ENCODE data around the gene CLIC6.
"Not testable (repeated sequence)": the region's sequence is repeated elsewhere in the genome, so short reads cannot be mapped to it uniquely, and the experiment has no call there.

The CLIC6 gene

GRCh38 chr21:34653522-34653921, 15.3 kb upstream of the CLIC6 start:
- no peak for DNase-seq

GRCh38 chr21:34661848-34662247, 6.9 kb upstream of the CLIC6 start:
- DNase-seq: no peak

- no peak for DNase-seq
These were observed 1.0 kb upstream of the CLIC6 start for GRCh38 chr21:34667761-34668160.

GRCh38 chr21:34669149-34669879, 520 bp downstream of the CLIC6 start:
- no peak for DNase-seq

- DNase-seq: not testable (repeated sequence)
These were observed 1.1 kb downstream of the CLIC6 start for GRCh38 chr21:34669880-34670219.

- no peak for DNase-seq
These were observed 1.6 kb downstream of the CLIC6 start for GRCh38 chr21:34670220-34670961.

- DNase-seq: peak; percentile 32
These were observed 2.2 kb downstream of the CLIC6 start for GRCh38 chr21:34670962-34671348.

GRCh38 chr21:34671462-34671861, 2.7 kb downstream of the CLIC6 start:
- no peak for DNase-seq

GRCh38 chr21:34671891-34672290, 3.1 kb downstream of the CLIC6 start:
- no peak for DNase-seq

GRCh38 chr21:34673006-34673405, 4.2 kb downstream of the CLIC6 start:
- no peak for DNase-seq

- DNase-seq: no peak
These were observed 5.7 kb downstream of the CLIC6 start for GRCh38 chr21:34674468-34674867.

- no peak for DNase-seq
These were observed 7.1 kb downstream of the CLIC6 start for GRCh38 chr21:34675871-34676270.

- no peak for DNase-seq
These were observed 10.3 kb downstream of the CLIC6 start for GRCh38 chr21:34679051-34679450.

GRCh38 chr21:34684174-34684876, 15.5 kb downstream of the CLIC6 start:
- DNase-seq: no peak

GRCh38 chr21:34687065-34687464, 18.3 kb downstream of the CLIC6 start:
- DNase-seq: no peak

GRCh38 chr21:34687745-34688144, 19.0 kb downstream of the CLIC6 start:
- no peak for DNase-seq

- DNase-seq: no peak
These were observed 19.4 kb downstream of the CLIC6 start for GRCh38 chr21:34688145-34688544.

- DNase-seq: no peak
These were observed 19.9 kb downstream of the CLIC6 start for GRCh38 chr21:34688715-34689114.

GRCh38 chr21:34690041-34690792, 21.4 kb downstream of the CLIC6 start:
- peak; percentile 77 for DNase-seq

GRCh38 chr21:34690793-34691175, 22.0 kb downstream of the CLIC6 start:
- DNase-seq: no peak

- DNase-seq: peak; percentile 40
These were observed 22.7 kb downstream of the CLIC6 start for GRCh38 chr21:34691390-34692032.

- peak; percentile 81 for DNase-seq
These were observed 23.7 kb downstream of the CLIC6 start for GRCh38 chr21:34692458-34693020.
